MM.1S (cell line): ENCODE data around the gene ADGRL3.

Source experiments
- DNase-seq: peaks from one replicate; pipeline ENCODE4 v3.0.0-alpha.2; 2015
- H2AFZ ChIP-seq: fragments of 300-600 bp; sonication (generic); 2 replicates; pipeline ENCODE4 v1.6.0; 2016; ENCODE audit warnings: antibody characterized with exemption, low read length
- H3F3A ChIP-seq: fragments of 300-600 bp; sonication (generic); 2 replicates; pipeline ENCODE4 v1.6.1; 2016; ENCODE audit warnings: mild to moderate bottlenecking, antibody characterized with exemption, low read length, moderate library complexity, mixed read lengths; ENCODE audit not compliant: insufficient read depth
- H3K27ac ChIP-seq: fragments of 300-600 bp; sonication (generic); 2 replicates; pipeline ENCODE4 v1.5.1; 2016; ENCODE audit warnings: mild to moderate bottlenecking, low read length
- H3K27me3 ChIP-seq: fragments of 300-600 bp; sonication (generic); replicated peaks from 2 replicates; pipeline ENCODE4 v1.6.0; 2016; ENCODE audit warnings: low read length; ENCODE audit not compliant: insufficient read depth
- H3K36me3 ChIP-seq: fragments of 300-600 bp; sonication (generic); replicated peaks from 2 replicates; pipeline ENCODE4 v1.6.1; 2016; ENCODE audit warnings: mild to moderate bottlenecking, low read length, mixed read lengths; ENCODE audit not compliant: insufficient read depth
- H3K4me1 ChIP-seq: fragments of 300-600 bp; sonication (generic); 2 replicates; pipeline ENCODE4 v1.6.1; 2016; ENCODE audit warnings: low read length, mixed read lengths
- H3K4me2 ChIP-seq: fragments of 300-600 bp; sonication (generic); 2 replicates; pipeline ENCODE4 v1.6.0; 2016; ENCODE audit warnings: low read depth, low read length
- H3K4me3 ChIP-seq: fragments of 300-600 bp; sonication (generic); 2 replicates; pipeline ENCODE4 v1.5.1; 2016; ENCODE audit warnings: low read length, mixed read lengths
- H3K79me2 ChIP-seq: fragments of 300-600 bp; sonication (generic); 2 replicates; pipeline ENCODE4 v1.6.1; 2016; ENCODE audit warnings: mixed run types, low read length, mixed read lengths
- H3K9ac ChIP-seq: fragments of 300-600 bp; sonication (generic); 2 replicates; pipeline ENCODE4 v1.6.1; 2016; ENCODE audit warnings: low read length, mixed read lengths
- H3K9me2 ChIP-seq: fragments of 300-600 bp; sonication (generic); replicated peaks from 2 replicates; pipeline ENCODE4 v1.6.1; 2016; ENCODE audit warnings: mild to moderate bottlenecking, low read length, mixed read lengths; ENCODE audit not compliant: insufficient read depth
- H3K9me3 ChIP-seq: fragments of 300-600 bp; sonication (generic); replicated peaks from 2 replicates; pipeline ENCODE4 v1.6.1; 2016; ENCODE audit warnings: mild to moderate bottlenecking, low read length, mixed read lengths; ENCODE audit not compliant: insufficient read depth
- H4K20me1 ChIP-seq: fragments of 300-600 bp; sonication (generic); 2 replicates; pipeline ENCODE4 v1.6.1; 2016; ENCODE audit warnings: mild to moderate bottlenecking, low read length, moderate library complexity, mixed read lengths; ENCODE audit not compliant: insufficient read depth
- CTCF ChIP-seq: fragments of 300-600 bp; sonication (generic); IDR thresholded peaks from 2 replicates; pipeline ENCODE4 v1.5.1; 2016; ENCODE audit warnings: antibody characterized with exemption, low read length, mixed read lengths
- EZH2 ChIP-seq: fragments of 300-600 bp; sonication (generic); optimal IDR thresholded peaks from 2 replicates; pipeline ENCODE3; 2017; ENCODE audit warnings: low read depth, mild to moderate bottlenecking, antibody characterized with exemption, low read length, mixed read lengths
- EZH2phosphoT487 ChIP-seq: fragments of 300-600 bp; sonication (generic); IDR thresholded peaks from 2 replicates; pipeline ENCODE4 v1.6.1; 2018; ENCODE audit warnings: antibody characterized with exemption, low read length

ADGRL3 gene

GRCh38 chr4:61500883-61501282 lies 300.8 kb downstream of the ADGRL3 start:
- no peaks in the 10 kb centered on the region for H3K27me3 ChIP-seq
- no peaks in the 10 kb centered on the region for H3F3A ChIP-seq
- H3K4me1 ChIP-seq = no peaks in the 10 kb centered on the region
- TF ChIP-seq EZH2phosphoT487 (no peak), EZH2 (no peak), CTCF (no peak)
- no peaks in the 10 kb centered on the region for H3K36me3 ChIP-seq
- H3K27ac ChIP-seq = no peak overlapping the region
- no peaks in the 10 kb centered on the region for H3K9me2 ChIP-seq
- H3K9ac ChIP-seq = no peak overlapping the region
- H3K79me2 ChIP-seq = no peaks in the 10 kb centered on the region
- no peak overlapping the region for H2AFZ ChIP-seq
- no peak overlapping the region for H3K4me3 ChIP-seq
- no peaks in the 10 kb centered on the region for H4K20me1 ChIP-seq
- no peak overlapping the region for H3K4me2 ChIP-seq
- no peaks in the 10 kb centered on the region for H3K9me3 ChIP-seq
- DNase-seq = no peak

GRCh38 chr4:61501812-61502211 lies 301.7 kb downstream of the ADGRL3 start:
- H3K4me1 ChIP-seq = no peaks in the 10 kb centered on the region
- DNase-seq = no peak
- no peaks in the 10 kb centered on the region for H3F3A ChIP-seq
- TF ChIP-seq EZH2 = no peak
- TF ChIP-seq EZH2phosphoT487 = no peak
- no peak for TF ChIP-seq CTCF
- H3K9me3 ChIP-seq = no peaks in the 10 kb centered on the region
- no peak overlapping the region for H3K9ac ChIP-seq
- H4K20me1 ChIP-seq = no peaks in the 10 kb centered on the region
- no peak overlapping the region for H3K4me3 ChIP-seq
- H3K79me2 ChIP-seq = no peaks in the 10 kb centered on the region
- H3K4me2 ChIP-seq = no peak overlapping the region
- H2AFZ ChIP-seq = no peak overlapping the region
- H3K36me3 ChIP-seq = no peaks in the 10 kb centered on the region
- H3K9me2 ChIP-seq = no peaks in the 10 kb centered on the region
- no peaks in the 10 kb centered on the region for H3K27me3 ChIP-seq
- no peak overlapping the region for H3K27ac ChIP-seq

- TF ChIP-seq EZH2 (no peak), EZH2phosphoT487 (no peak), CTCF (no peak)
- H3K79me2 ChIP-seq = no peaks in the 10 kb centered on the region
- no peaks in the 10 kb centered on the region for H3K27me3 ChIP-seq
- peaks cover 3% of the 10 kb centered on the region; the same call in 1 of the 2 replicates for H4K20me1 ChIP-seq
- no peak overlapping the region for H3K27ac ChIP-seq
- H3F3A ChIP-seq = no peaks in the 10 kb centered on the region
- no peaks in the 10 kb centered on the region for H3K4me1 ChIP-seq
- H3K9me2 ChIP-seq = no peaks in the 10 kb centered on the region
- H3K4me2 ChIP-seq = no peak overlapping the region
- H3K9me3 ChIP-seq = no peaks in the 10 kb centered on the region
- H3K4me3 ChIP-seq = no peak overlapping the region
- DNase-seq = no peak
- no peaks in the 10 kb centered on the region for H3K36me3 ChIP-seq
- no peak overlapping the region for H2AFZ ChIP-seq
- no peak overlapping the region for H3K9ac ChIP-seq
Observed at GRCh38 chr4:61505773-61506685, 305.9 kb downstream of the ADGRL3 start.
